ENCODE measurements around the gene ZNF813. TPM values are rescaled to one million over a fixed set of nuclear protein-coding genes. Genes with fewer than 3 reads are reported as not detected.
A peak's percentile ranks its signal among the peaks of the same experiment; 100 is the strongest.

ZNF813 gene
- total RNA-seq, 2 donors from 2014 or later: 7.9 to 8.2 TPM

GRCh38 chr19:53518121-53518520, 50.6 kb downstream of the ZNF813 start:
- Mint-ChIP-seq H3K4me1 (ENCODE audit: low read depth) (peaks cover 35% of the 10 kb centered on the region), H3K9me3 (peaks cover 4 to 6% of the 10 kb centered on the region in 2 donors), H3K27ac (no peak overlapping the region), H3K36me3 (ENCODE audit: insufficient read depth in 2 of 2) (peaks cover 13 to 22% of the 10 kb centered on the region in 2 donors), H3K4me3 (no peak overlapping the region), H3K27me3 (ENCODE audit: low read depth) (no peaks in the 10 kb centered on the region)
- ATAC-seq (replicated peaks in 1 of 2) (no peak), DNase-seq (no peak)

DNA sequence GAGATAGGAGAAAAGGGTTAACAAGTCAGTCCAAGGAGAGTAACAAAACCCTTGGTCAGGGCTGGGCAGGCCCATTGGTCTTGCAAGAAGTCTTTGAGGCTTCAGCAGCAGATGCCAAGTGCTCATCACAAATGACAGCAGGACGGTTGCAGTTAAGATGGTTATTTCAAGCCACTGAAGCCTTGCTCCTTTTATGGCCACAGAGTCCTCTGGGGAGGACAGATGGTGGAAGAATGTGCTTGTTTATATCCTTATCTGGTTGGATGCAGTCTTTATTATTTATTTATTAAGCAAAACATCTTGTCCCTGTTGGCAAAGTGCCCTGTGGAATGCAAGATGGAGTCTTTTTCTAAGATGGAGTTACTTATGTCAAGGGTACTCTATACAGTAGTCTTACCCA, 51.2 kb downstream of the ZNF813 start:
- no peak for ATAC-seq (replicated peaks in 1 of 2)
- H3K36me3 Mint-ChIP-seq (ENCODE audit: insufficient read depth in 2 of 2): peaks cover 13 to 28% of the 10 kb centered on the region in 2 donors
- H3K4me3 Mint-ChIP-seq: no peak overlapping the region
- no peaks in the 10 kb centered on the region for H3K27me3 Mint-ChIP-seq (ENCODE audit: low read depth)
- no peak for DNase-seq
- no peak overlapping the region for H3K27ac Mint-ChIP-seq
- H3K9me3 Mint-ChIP-seq: peaks cover 4 to 6% of the 10 kb centered on the region in 2 donors
- peaks cover 35% of the 10 kb centered on the region for H3K4me1 Mint-ChIP-seq (ENCODE audit: low read depth)

- H3K27me3 Mint-ChIP-seq (ENCODE audit: low read depth): no peaks in the 10 kb centered on the region
- peaks cover 16 to 34% of the 10 kb centered on the region in 2 donors for H3K36me3 Mint-ChIP-seq (ENCODE audit: insufficient read depth in 2 of 2)
- H3K9me3 Mint-ChIP-seq: peaks cover 7% of the 10 kb centered on the region in 2 donors
- ATAC-seq (replicated peaks in 1 of 2) (no peak), DNase-seq (no peak)
- peak overlapping the region; percentile 17 to 38 for H3K4me3 Mint-ChIP-seq
- H3K4me1 Mint-ChIP-seq (ENCODE audit: low read depth): peaks cover 35% of the 10 kb centered on the region
- H3K27ac Mint-ChIP-seq: no peak overlapping the region
These were observed 51.9 kb downstream of the ZNF813 start for GRCh38 chr19:53519446-53519845.

DNA sequence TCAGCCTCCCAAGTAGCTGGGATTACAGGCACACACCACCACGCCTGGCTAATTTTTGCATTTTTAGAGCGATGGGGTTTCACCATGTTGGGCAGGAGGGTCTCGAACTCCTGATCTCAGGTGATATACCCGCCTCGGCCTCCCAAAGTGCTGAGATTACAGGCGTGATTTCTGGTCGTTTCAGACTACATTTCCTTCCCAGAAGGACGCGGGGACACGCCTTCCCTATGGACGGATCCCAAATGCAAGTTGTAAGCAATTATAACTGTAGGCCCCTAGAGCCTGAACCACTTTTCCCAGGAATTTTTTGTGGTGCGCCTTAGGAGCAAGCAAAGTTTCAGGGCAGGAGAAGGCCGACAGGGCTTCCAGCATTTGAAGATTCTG, 52.6 kb downstream of the ZNF813 start:
- H3K9me3 Mint-ChIP-seq: peaks cover 7 to 8% of the 10 kb centered on the region in 2 donors
- H3K4me3 Mint-ChIP-seq: peak overlapping the region; percentile 99 to 100
- H3K27me3 Mint-ChIP-seq (ENCODE audit: low read depth): no peaks in the 10 kb centered on the region
- ATAC-seq (replicated peaks in 1 of 2): no peak
- DNase-seq: no peak
- peaks cover 16 to 36% of the 10 kb centered on the region in 2 donors for H3K36me3 Mint-ChIP-seq (ENCODE audit: insufficient read depth in 2 of 2)
- peak overlapping the region; percentile 94 for H3K27ac Mint-ChIP-seq
- peaks cover 30% of the 10 kb centered on the region for H3K4me1 Mint-ChIP-seq (ENCODE audit: low read depth)

DNA sequence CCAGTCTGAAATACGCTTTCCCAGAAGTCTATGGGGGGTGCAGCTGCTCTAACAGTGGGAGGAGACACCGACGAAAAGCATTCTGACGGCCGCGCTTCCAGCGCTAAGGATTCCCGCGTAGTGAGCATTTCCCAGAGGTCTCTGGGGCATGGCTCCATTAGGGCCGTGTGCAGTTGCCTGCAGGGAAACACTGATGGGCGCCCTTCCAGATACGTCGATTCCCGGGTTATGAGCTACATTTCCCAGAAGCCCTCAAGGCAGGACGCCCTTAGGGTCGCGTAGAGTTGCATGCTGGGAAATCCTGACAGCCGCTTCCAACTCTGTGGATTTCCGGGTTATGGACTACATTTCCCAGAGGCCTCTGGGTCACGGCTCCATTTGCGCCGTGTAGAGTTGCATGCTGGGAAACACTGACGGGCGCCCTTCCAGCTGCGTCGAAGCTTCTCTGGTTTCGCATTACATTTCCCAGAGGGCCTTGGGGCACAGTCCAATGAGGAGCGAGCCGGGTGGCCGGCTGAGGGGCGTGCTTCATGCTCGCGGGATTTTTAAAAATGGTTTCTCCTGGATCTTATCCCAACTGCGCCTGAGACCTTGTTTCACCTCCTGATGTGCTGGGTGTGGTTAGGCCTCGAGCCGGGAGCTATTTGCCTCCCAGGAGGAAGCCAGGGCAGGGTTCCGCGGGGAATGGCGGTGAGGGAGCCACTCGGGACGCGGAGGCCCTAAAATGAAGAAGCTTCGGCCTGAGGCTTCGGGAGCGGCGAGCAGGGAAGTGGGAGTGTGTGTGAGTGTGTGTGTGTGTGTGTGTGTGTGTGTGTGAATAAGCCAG, 53.2 kb downstream of the ZNF813 start:
- peak; percentile 85 to 88 for DNase-seq
- Mint-ChIP-seq H3K27me3 (ENCODE audit: low read depth) (no peaks in the 10 kb centered on the region), H3K4me3 (peak overlapping the region; percentile 99 to 100), H3K36me3 (ENCODE audit: insufficient read depth in 2 of 2) (peaks cover 19 to 42% of the 10 kb centered on the region in 2 donors), H3K9me3 (peaks cover 7 to 12% of the 10 kb centered on the region in 2 donors), H3K27ac (peak overlapping the region; percentile 94), H3K4me1 (ENCODE audit: low read depth) (peaks cover 30% of the 10 kb centered on the region)
- ATAC-seq (replicated peaks in 1 of 2): peak; percentile 99

DNA sequence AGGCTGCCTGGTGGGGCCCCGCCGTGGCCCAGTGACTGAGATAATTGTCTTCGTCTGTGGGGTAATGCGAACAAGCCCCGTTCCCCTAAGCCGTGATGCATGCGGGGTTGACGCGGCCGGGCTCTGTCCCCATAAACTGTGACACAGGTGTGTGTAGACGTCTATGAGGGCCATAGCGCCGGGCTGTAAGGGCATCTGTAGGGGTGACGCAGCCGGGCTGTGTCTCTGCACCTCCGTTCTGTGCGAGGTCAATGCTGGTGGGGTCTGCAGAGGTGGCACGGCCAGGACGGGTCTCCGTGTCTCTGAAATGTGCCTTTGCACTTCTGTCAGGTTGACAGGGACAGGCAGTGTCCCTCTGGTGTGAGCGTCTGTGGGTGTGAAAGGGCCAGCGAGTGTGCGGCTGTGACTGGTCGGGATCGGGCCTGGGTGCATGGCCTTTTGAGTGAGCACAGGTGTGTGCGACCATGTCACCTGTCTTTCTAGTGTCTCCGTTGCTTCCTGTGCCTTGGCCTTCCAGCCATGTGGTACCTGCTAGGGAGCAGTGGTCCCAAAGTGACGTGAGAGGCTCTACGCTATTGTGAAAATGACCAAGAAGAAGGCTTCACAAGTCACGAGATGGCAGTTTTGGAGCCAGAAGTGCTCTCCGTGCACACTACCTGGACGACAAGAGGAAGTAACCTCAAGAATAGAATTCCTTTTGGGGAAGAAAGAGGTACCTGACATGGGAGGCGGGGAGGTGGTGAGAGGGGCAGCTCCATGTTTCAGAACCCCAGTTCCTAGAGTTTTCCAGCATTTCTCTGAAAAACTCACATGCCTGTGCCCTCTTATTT, 54.1 kb downstream of the ZNF813 start:
- ATAC-seq (replicated peaks in 1 of 2) (peak; percentile 12 to 17), DNase-seq (peak in 1 of 2 donors; percentile 21)
- peaks cover 10 to 14% of the 10 kb centered on the region in 2 donors for H3K9me3 Mint-ChIP-seq
- H3K4me1 Mint-ChIP-seq (ENCODE audit: low read depth): peaks cover 30% of the 10 kb centered on the region
- peak overlapping the region; percentile 99 to 100 for H3K4me3 Mint-ChIP-seq
- no peaks in the 10 kb centered on the region for H3K27me3 Mint-ChIP-seq (ENCODE audit: low read depth)
- H3K27ac Mint-ChIP-seq: peak overlapping the region; percentile 94
- peaks cover 22 to 48% of the 10 kb centered on the region in 2 donors for H3K36me3 Mint-ChIP-seq (ENCODE audit: insufficient read depth in 2 of 2)

- peaks cover 6 to 9% of the 10 kb centered on the region in 2 donors for H3K9me3 Mint-ChIP-seq
- ATAC-seq (replicated peaks in 1 of 2) (no peak), DNase-seq (no peak)
- peaks cover 16% of the 10 kb centered on the region for H3K4me1 Mint-ChIP-seq (ENCODE audit: low read depth)
- no peak overlapping the region for H3K27ac Mint-ChIP-seq
- peaks cover 20 to 51% of the 10 kb centered on the region in 2 donors for H3K36me3 Mint-ChIP-seq (ENCODE audit: insufficient read depth in 2 of 2)
- H3K27me3 Mint-ChIP-seq (ENCODE audit: low read depth): no peaks in the 10 kb centered on the region
- no peak overlapping the region for H3K4me3 Mint-ChIP-seq
These were observed 58.4 kb downstream of the ZNF813 start for GRCh38 chr19:53525922-53526321.

DNA sequence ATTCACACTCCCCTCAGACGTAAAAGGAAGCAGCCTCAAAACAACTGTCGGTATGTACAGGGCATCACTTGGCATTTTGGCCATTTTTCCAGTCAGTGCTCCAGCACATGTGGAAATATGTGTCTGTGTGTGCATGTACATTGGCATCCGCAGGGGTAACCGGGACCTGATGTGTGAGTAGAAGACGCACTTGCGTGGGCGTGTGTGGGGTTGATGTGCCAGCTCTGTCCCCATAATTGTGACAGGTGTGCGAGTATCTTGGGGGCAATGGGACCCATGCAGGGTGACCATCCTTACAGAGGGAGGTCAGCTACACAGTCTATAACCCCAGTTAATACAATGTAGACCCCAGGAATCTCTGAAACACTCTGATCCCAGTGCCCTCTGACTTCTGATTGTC, 63.1 kb downstream of the ZNF813 start:
- H3K27ac Mint-ChIP-seq: no peak overlapping the region
- peaks cover 14 to 26% of the 10 kb centered on the region in 2 donors for H3K36me3 Mint-ChIP-seq (ENCODE audit: insufficient read depth in 2 of 2)

DNA sequence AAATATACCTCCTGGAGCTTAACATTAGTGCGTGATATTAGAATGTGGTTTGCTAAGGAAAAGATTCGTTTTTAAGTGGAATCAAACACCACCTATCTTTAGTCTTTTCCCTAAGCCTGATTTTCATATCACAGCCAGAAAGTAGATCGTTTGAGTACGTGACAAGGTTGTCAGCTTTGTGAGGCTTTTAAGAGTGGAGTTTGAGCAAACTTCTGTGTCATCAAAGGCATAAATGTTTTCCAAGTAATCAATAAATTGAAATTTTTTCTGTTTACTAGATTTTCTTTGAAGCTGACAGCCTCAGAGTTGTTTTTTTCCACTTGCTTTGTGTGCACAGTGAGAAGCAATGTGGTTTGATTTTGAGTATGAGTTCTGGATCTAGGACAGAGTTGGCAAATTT, 63.9 kb downstream of the ZNF813 start:
- Mint-ChIP-seq H3K9me3 (peaks cover 2 to 3% of the 10 kb centered on the region in 2 donors), H3K27ac (no peak overlapping the region), H3K4me1 (ENCODE audit: low read depth) (peaks cover 7% of the 10 kb centered on the region), H3K4me3 (no peak overlapping the region), H3K36me3 (ENCODE audit: insufficient read depth in 2 of 2) (peaks cover 11 to 23% of the 10 kb centered on the region in 2 donors), H3K27me3 (ENCODE audit: low read depth) (no peaks in the 10 kb centered on the region)
- ATAC-seq (replicated peaks in 1 of 2) (no peak), DNase-seq (no peak)

More for the DNA sequence above, 63.1 kb downstream of the ZNF813 start:
- H3K4me1 Mint-ChIP-seq (ENCODE audit: low read depth): no peaks in the 10 kb centered on the region
- H3K27me3 Mint-ChIP-seq (ENCODE audit: low read depth): no peaks in the 10 kb centered on the region
- no peak overlapping the region for H3K4me3 Mint-ChIP-seq
- DNase-seq (no peak), ATAC-seq (replicated peaks in 1 of 2) (no peak)
- H3K9me3 Mint-ChIP-seq: peaks cover 4 to 6% of the 10 kb centered on the region in 2 donors

DNA sequence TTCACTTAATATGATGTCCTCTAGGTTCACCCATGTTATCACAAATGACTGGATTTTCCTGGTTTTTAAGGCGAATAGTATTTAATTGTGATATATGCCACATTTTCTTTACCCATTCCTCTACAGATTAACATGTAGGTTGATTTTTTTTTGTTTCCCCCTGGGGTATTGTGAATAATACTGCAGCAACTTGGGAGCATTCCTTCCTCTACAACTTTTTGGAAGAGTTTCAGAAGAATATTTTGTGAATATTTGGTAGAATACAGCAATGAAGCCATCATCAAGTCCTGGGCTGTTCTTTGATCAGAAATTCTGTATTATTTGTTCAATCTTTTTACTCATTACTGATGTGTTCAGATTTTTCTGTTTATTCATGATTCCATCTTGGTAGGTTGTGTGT, 64.8 kb downstream of the ZNF813 start:
- Mint-ChIP-seq H3K36me3 (ENCODE audit: insufficient read depth in 2 of 2) (peaks cover 10 to 22% of the 10 kb centered on the region in 2 donors), H3K9me3 (peaks cover 2 to 3% of the 10 kb centered on the region in 2 donors), H3K27ac (no peak overlapping the region), H3K27me3 (ENCODE audit: low read depth) (no peaks in the 10 kb centered on the region), H3K4me1 (ENCODE audit: low read depth) (peaks cover 11% of the 10 kb centered on the region), H3K4me3 (no peak overlapping the region)
- DNase-seq (no peak), ATAC-seq (replicated peaks in 1 of 2) (no peak)

DNA sequence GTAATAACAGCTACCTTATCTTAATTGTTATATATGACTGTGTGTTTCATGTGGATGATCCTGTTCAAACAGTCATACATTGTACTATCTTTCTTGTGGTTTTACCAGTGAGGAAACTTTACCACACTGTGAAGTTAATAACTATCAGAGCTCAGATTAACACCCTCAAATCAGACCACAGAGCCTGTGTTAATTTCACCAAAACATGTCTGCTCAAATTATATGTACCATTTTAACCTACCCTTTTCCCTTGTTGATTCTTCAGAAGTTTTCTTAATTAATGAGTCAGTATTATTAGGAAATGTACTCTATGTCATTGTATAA, 68.7 kb downstream of the ZNF813 start:
- peak overlapping the region; percentile 57 to 98 for H3K4me3 Mint-ChIP-seq

DNA sequence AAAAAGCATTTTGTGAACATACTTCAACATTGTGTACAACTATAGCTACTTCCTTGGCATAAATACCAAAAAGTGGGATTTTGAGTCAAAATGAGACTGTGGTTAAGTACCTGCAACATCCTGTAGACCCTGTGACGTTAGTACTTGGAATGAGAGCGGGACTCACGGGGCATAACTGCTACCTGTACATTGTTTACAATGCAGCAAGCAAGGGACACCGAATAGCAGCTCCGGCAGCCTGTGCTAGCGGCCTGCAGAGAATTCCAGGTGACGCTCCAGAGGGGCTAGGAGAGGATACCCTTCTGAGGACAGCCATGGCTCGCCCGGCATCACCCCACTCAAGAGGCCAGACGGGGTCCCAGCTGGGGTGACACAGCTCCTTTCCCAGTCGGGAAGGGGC, 69.6 kb downstream of the ZNF813 start:
- Mint-ChIP-seq H3K4me3 (peak overlapping the region; percentile 96 to 98), H3K36me3 (ENCODE audit: insufficient read depth in 2 of 2) (peaks cover 22 to 42% of the 10 kb centered on the region in 2 donors), H3K27me3 (ENCODE audit: low read depth) (no peaks in the 10 kb centered on the region), H3K27ac (peak overlapping the region; percentile 75), H3K4me1 (ENCODE audit: low read depth) (peaks cover 37% of the 10 kb centered on the region), H3K9me3 (peaks cover 2 to 3% of the 10 kb centered on the region in 2 donors)
- DNase-seq (peak in 1 of 2 donors; percentile 8), ATAC-seq (replicated peaks in 1 of 2) (peak; percentile 4)

More for the DNA sequence above, 68.7 kb downstream of the ZNF813 start:
- no peaks in the 10 kb centered on the region for H3K27me3 Mint-ChIP-seq (ENCODE audit: low read depth)
- H3K36me3 Mint-ChIP-seq (ENCODE audit: insufficient read depth in 2 of 2): peaks cover 22 to 38% of the 10 kb centered on the region in 2 donors
- DNase-seq (no peak), ATAC-seq (replicated peaks in 1 of 2) (no peak)
- H3K4me1 Mint-ChIP-seq (ENCODE audit: low read depth): peaks cover 28% of the 10 kb centered on the region
- H3K9me3 Mint-ChIP-seq: peaks cover 2 to 6% of the 10 kb centered on the region in 2 donors
- peak overlapping the region; percentile 80 for H3K27ac Mint-ChIP-seq

Data from activated T-cell treated with anti-CD3 and anti-CD28 coated beads, Interleukin-2, amount 50 U/mL, for 72 hours (primary cell).